ENCODE data around the gene ITPR1. TPM values are rescaled to one million over a fixed set of nuclear protein-coding genes. Genes with fewer than 3 reads are reported as not detected.

Gene ITPR1
- total RNA-seq, 1 experiment from 2014 or later: 8.7 TPM

- H3K27ac ChIP-seq (ENCODE audit: low read length): no peak overlapping the region
- H3K27me3 ChIP-seq (ENCODE audit: control insufficient read depth, insufficient read depth, low read length): no peaks in the 10 kb centered on the region
- no peaks in the 10 kb centered on the region for H3K9me3 ChIP-seq (ENCODE audit: control insufficient read depth, insufficient read depth, low read depth, low read length)
- H3K4me3 ChIP-seq (ENCODE audit: low read depth in 2 of 2, low read length in 2 of 2): no peak overlapping the region
- TF ChIP-seq SIN3A (IDR thresholded peaks at IDR 0.05; ENCODE audit: borderline replicate concordance, insufficient read depth, low read depth, low read length) (no peak), TCF7L2 (IDR thresholded peaks at IDR 0.05; ENCODE audit: low read depth, low read length) (no peak), POLR2AphosphoS5 (IDR thresholded peaks at IDR 0.05; ENCODE audit: low read depth, low read length) (no peak)
- TF ChIP-seq, protein P1, sequence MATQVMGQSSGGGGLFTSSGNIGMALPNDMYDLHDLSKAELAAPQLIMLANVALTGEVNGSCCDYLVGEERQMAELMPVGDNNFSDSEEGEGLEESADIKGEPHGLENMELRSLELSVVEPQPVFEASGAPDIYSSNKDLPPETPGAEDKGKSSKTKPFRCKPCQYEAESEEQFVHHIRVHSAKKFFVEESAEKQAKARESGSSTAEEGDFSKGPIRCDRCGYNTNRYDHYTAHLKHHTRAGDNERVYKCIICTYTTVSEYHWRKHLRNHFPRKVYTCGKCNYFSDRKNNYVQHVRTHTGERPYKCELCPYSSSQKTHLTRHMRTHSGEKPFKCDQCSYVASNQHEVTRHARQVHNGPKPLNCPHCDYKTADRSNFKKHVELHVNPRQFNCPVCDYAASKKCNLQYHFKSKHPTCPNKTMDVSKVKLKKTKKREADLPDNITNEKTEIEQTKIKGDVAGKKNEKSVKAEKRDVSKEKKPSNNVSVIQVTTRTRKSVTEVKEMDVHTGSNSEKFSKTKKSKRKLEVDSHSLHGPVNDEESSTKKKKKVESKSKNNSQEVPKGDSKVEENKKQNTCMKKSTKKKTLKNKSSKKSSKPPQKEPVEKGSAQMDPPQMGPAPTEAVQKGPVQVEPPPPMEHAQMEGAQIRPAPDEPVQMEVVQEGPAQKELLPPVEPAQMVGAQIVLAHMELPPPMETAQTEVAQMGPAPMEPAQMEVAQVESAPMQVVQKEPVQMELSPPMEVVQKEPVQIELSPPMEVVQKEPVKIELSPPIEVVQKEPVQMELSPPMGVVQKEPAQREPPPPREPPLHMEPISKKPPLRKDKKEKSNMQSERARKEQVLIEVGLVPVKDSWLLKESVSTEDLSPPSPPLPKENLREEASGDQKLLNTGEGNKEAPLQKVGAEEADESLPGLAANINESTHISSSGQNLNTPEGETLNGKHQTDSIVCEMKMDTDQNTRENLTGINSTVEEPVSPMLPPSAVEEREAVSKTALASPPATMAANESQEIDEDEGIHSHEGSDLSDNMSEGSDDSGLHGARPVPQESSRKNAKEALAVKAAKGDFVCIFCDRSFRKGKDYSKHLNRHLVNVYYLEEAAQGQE (IDR thresholded peaks at IDR 0.05; ENCODE audit: insufficient read depth in 1 of 2, low read depth in 2 of 2, low read length in 1 of 2): no peak
- TF ChIP-seq, protein P2, sequence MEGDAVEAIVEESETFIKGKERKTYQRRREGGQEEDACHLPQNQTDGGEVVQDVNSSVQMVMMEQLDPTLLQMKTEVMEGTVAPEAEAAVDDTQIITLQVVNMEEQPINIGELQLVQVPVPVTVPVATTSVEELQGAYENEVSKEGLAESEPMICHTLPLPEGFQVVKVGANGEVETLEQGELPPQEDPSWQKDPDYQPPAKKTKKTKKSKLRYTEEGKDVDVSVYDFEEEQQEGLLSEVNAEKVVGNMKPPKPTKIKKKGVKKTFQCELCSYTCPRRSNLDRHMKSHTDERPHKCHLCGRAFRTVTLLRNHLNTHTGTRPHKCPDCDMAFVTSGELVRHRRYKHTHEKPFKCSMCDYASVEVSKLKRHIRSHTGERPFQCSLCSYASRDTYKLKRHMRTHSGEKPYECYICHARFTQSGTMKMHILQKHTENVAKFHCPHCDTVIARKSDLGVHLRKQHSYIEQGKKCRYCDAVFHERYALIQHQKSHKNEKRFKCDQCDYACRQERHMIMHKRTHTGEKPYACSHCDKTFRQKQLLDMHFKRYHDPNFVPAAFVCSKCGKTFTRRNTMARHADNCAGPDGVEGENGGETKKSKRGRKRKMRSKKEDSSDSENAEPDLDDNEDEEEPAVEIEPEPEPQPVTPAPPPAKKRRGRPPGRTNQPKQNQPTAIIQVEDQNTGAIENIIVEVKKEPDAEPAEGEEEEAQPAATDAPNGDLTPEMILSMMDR (IDR thresholded peaks at IDR 0.05): no peak
- DNase-seq (ENCODE audit: low read depth, low spot score) (no peak), ATAC-seq (no peak)
- no peaks in the 10 kb centered on the region for H3K36me3 ChIP-seq (ENCODE audit: control insufficient read depth, insufficient read depth, low read length)
- no TSS peak for BruUV-seq (replicated peaks)
- in situ Hi-C loops (cut with HindIII; ENCODE audit: low pct_unique_long_range_greater_than_20kb, low sequenced_read_pairs): no loop called here
- no peaks in the 10 kb centered on the region for H3K4me1 ChIP-seq (ENCODE audit: control insufficient read depth, insufficient read depth, low read length)
- intact Hi-C loops (cut with micrococcal nuclease; ENCODE audit: unreplicated experiment): no loop called here
- CTCF ChIA-PET: no interaction called here
- POLR2A ChIA-PET: no interaction called here
These were observed 355.2 kb downstream of the ITPR1 start for GRCh38 chr3:4848176-4848825.

- in situ Hi-C loops (cut with HindIII; ENCODE audit: low pct_unique_long_range_greater_than_20kb, low sequenced_read_pairs): no loop called here
- CTCF ChIA-PET: no interaction called here
- TF ChIP-seq POLR2AphosphoS5 (IDR thresholded peaks at IDR 0.05; ENCODE audit: low read depth, low read length) (no peak), TCF7L2 (IDR thresholded peaks at IDR 0.05; ENCODE audit: low read depth, low read length) (no peak), SIN3A (IDR thresholded peaks at IDR 0.05; ENCODE audit: borderline replicate concordance, insufficient read depth, low read depth, low read length) (no peak)
- TF ChIP-seq, protein P2 (IDR thresholded peaks at IDR 0.05): no peak
- TF ChIP-seq, protein P1 (IDR thresholded peaks at IDR 0.05; ENCODE audit: insufficient read depth in 1 of 2, low read depth in 2 of 2, low read length in 1 of 2): no peak
These were observed 356.0 kb downstream of the ITPR1 start for GRCh38 chr3:4849136-4849535.

More at GRCh38 chr3:4849136-4849535, 356.0 kb downstream of the ITPR1 start:
- no peaks in the 10 kb centered on the region for H3K27me3 ChIP-seq (ENCODE audit: control insufficient read depth, insufficient read depth, low read length)
- H3K4me3 ChIP-seq (ENCODE audit: low read depth in 2 of 2, low read length in 2 of 2): no peak overlapping the region
- H3K9me3 ChIP-seq (ENCODE audit: control insufficient read depth, insufficient read depth, low read depth, low read length): no peaks in the 10 kb centered on the region
- POLR2A ChIA-PET: no interaction called here
- no peaks in the 10 kb centered on the region for H3K36me3 ChIP-seq (ENCODE audit: control insufficient read depth, insufficient read depth, low read length)
- DNase-seq (ENCODE audit: low read depth, low spot score) (no peak), ATAC-seq (no peak)
- no TSS peak for BruUV-seq (replicated peaks)
- intact Hi-C loops (cut with micrococcal nuclease; ENCODE audit: unreplicated experiment): no loop called here
- H3K4me1 ChIP-seq (ENCODE audit: control insufficient read depth, insufficient read depth, low read length): no peaks in the 10 kb centered on the region
- H3K27ac ChIP-seq (ENCODE audit: low read length): no peak overlapping the region

Measured in Panc1 (cell line).